Activated CD4-positive, alpha-beta T cell treated with anti-CD3 and anti-CD28 coated beads, Interleukin-2, Interleukin-6, amounts not matched to agents 100 ng/mL and 50 ng/mL, durations not matched to agents 16 hours and 8 hours (primary cell): ENCODE measurements around the gene FXR2.

Source experiments
- DNase-seq: peaks from one replicate; pipeline ENCODE4 v3.0.0-alpha.2; 2020

The FXR2 gene

GRCh38 chr17:7587420-7588151 lies 27.1 kb downstream of the FXR2 start:
- DNase-seq = no peak

GRCh38 chr17:7586673-7587419 lies 27.9 kb downstream of the FXR2 start:
- DNase-seq = no peak

GRCh38 chr17:7583253-7584109 lies 31.2 kb downstream of the FXR2 start, which contains the start of gene MPDU1:
Gene MPDU1, plus strand, starts transcription at chr17:7583852. Its CDS starts 11 bp downstream, at chr17:7583863.
- peak; percentile 97 for DNase-seq

GRCh38 chr17:7582396-7583252 lies 32.1 kb downstream of the FXR2 start:
- no peak for DNase-seq

GRCh38 chr17:7580604-7581575 lies 33.8 kb downstream of the FXR2 start:
- no peak for DNase-seq

- DNase-seq = no peak
Measured at GRCh38 chr17:7579834-7580603, 34.7 kb downstream of the FXR2 start.

- DNase-seq = peak; percentile 90
Measured at GRCh38 chr17:7579001-7579833, 35.5 kb downstream of the FXR2 start, which contains the start of gene CD68. Gene CD68, plus strand, starts transcription at chr17:7579638. Its CDS starts 40 bp downstream, at chr17:7579678.

GRCh38 chr17:7577327-7578199 lies 37.1 kb downstream of the FXR2 start:
- DNase-seq = no peak

- DNase-seq = no peak
Measured at GRCh38 chr17:7576432-7576937, 38.2 kb downstream of the FXR2 start.

- DNase-seq = no peak
Measured at GRCh38 chr17:7575959-7576358, 38.7 kb downstream of the FXR2 start.

- DNase-seq = no peak
Measured at GRCh38 chr17:7575481-7575883, 39.2 kb downstream of the FXR2 start.

GRCh38 chr17:7574176-7574953 lies 40.3 kb downstream of the FXR2 start:
- DNase-seq = no peak

- peak; percentile 95 for DNase-seq
Measured at GRCh38 chr17:7573324-7574080, 41.2 kb downstream of the FXR2 start.

GRCh38 chr17:7572588-7573323 lies 41.9 kb downstream of the FXR2 start:
- DNase-seq = peak; percentile 100

- DNase-seq = no peak
Measured at GRCh38 chr17:7572338-7572587, 42.4 kb downstream of the FXR2 start.

GRCh38 chr17:7570351-7570750 lies 44.3 kb downstream of the FXR2 start:
- DNase-seq = no peak
